GM19193 (cell line): ENCODE measurements around the gene GJE1.

Experiments
- POLR2A ChIP-seq: IDR thresholded peaks from 4 replicates; pipeline ENCODE4 v1.6.1; 2011; ENCODE audit not compliant: insufficient read depth, insufficient read length; ENCODE audit errors: extremely low read depth

The GJE1 gene, protein sequence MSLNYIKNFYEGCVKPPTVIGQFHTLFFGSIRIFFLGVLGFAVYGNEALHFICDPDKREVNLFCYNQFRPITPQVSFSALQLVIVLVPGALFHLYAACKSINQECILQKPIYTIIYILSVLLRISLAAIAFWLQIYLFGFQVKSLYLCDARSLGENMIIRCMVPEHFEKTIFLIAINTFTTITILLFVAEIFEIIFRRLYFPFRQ

DNA sequence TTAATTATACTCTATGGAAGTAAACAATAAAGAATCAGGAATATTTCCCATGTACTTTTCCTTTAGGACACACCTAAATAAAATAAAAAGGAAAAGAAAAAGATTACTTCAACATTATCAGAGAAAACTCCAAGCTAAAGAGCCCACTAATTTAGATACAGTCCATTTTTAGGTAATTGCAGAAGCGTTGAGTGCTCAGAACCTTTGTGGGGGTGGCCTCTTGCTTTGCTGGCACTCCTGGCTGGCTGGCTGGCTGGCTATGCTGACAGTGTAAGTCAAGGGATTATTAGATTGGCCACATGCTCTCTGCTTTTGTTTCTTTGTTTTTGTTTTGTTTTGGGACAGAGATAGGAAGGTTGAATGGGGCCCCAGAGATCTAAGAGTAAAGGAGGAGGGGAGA is at the start of gene GJE1:
TSS of gene GJE1 (plus strand) at position 301 of the 400 bp plus-strand sequence. CDS start 234 bp downstream, outside the sequence.
- TF ChIP-seq POLR2A, result no peak

DNA sequence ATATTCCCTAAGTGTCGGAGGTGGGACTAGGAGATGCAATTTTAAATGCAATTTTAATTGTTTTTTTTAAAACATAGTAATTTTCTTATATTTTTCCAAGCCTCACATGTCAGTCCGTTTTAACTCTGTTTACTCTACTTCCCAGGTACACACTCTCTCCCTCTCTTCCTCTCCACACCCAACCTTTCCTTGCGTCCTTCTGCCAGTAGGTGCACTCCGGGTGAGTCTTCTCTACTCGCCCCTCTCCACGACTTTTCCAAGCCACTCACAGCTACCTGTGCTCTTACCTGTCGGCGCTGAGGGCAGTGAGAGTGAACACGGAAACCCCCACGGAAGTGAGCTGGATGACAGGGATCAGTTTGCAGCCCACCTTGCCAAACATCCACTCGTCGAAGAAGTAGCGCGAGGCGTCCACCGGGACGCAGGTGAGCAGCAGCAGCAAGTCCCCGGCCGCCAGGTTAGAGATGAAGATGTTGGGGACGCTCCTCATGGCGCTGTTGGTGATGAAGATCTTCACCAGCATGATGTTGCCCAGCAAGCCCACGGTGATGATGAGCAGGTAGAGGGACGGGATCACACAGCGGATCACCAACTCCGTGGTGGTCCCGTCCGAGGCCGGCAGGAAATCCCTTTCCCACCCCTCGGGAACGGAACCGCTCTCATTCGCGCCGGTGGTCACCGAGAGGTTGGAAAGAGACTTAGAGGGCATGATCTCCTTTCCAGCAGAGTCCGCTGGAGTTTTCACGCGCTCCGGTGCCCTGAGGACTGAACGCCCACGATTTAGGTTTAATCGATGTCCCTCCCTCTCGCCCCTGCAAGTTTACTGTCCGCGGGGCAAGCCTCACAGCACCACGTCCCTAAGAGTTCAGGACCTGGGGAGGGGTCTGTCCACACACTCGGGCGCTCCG is 44.5 kb upstream of the GJE1 start:
- no peak for TF ChIP-seq POLR2A

DNA sequence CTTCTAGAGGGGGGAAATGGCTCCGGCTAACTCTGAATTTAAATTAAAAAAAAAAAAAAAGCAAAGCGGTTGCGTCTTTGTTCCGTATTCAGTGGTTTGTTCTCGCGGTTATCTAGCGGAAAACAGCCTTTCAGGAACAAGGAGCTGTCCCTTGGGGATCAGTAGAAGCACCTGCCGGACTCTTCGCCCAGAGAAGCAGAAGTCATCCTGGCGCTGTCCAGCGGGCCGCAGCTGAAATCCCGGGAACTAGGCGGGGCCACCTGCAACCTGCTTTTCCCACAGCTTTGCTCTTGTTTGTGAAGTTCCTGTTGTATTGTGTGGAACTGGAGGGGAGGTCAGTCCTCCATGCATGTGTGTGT is 43.9 kb upstream of the GJE1 start:
- TF ChIP-seq POLR2A, result no peak

DNA sequence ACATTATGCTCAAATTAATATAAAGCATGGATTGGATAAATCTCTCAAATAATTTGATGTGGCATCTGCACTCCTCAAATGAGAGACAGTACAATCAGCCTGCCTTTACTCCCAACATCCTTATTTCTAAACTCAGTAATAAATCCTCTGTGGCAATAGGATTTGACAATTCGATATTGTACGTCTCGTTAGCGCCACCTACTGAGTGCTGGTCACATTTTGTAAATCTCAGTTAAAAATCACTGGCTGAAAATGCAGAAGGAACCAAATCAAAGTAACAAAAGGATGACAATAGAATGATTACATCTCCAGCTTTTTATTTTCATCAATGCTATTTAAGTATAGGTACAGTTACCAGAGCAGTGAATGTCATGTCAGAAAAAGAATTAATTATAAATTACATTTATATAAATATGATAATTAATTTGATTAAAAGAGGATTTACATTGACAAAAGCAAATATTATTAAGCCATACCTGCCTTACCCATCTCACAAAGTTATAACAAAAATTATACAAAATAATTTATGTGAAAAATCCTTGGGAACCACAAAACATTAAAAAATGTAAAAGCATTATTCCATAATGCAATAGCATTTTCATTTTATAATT is 20.2 kb upstream of the GJE1 start:
- TF ChIP-seq POLR2A, result no peak

DNA sequence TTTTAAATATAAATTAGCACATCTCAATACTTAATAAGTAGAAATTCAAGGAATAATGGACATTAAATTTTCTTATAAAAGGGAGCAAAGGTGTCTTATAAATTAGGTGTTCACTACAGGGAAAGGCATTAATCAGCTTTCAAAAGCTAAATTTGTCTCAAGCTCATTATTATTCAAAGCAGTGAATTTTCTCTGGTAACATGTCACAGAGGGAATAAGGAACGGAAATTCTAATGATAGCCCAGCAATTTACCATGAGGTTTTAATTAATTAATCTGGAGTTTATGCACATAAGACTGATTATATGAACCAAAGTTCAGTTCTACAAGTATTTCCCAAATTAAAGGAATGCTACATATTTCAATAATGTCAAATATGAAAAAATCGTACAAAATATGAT is 15.4 kb upstream of the GJE1 start:
- TF ChIP-seq POLR2A, result no peak

DNA sequence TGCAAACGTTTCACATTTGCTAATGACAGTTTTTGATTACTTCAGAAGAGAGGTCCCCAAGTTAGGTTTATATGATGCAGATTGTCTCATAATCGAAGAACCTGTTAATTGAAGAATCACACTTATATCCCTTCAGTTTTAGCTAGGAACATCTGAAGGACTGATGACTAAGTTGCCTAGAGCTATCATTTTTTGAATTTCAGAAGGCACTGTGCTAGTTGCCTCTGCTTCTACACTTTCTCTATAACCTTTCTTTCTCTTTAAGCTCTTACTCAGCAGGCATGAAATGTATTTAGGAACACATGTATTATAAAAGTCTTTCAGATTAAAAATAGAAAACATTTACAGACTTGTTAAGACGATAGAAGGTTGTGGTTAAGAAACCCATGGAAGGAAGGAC is 14.4 kb upstream of the GJE1 start:
- TF ChIP-seq POLR2A, result no peak

DNA sequence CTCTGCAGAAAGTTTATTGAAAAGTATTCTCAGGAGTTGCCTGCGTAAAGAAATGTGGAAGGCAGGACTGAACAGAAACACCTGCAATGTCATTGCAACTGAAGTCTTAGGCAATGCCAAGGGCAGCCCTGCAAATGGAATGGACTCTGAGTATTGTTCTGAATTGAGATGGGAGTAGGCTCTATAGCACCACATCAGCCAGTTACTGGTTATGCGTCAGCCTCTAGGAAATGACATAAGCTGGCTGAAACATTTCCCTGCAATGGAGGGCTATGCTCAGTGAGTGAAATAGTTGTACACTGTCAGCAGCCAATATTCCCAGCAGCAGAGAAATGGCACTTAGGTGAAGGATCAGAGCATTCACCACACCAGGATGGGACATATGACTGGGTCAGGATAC is 13.8 kb upstream of the GJE1 start:
- no peak for TF ChIP-seq POLR2A

DNA sequence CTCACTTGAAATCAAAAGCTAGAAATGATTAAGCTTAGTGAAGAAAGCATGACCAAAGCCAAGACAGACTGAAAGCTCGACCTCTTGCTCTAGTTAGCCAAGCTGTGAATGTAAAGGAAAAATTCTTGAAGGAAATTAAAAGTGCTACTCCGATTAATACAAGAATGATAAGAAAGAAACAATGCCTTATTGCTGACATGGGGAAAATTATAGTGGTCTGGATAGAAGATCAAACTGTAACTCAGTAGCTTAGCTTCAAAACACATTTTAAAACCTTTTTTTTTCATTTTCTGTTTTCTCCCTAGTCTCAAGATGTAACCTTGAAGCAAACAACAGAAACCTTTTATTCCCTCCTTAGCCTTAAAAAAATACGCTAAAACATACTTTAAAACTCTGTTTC is 11.4 kb upstream of the GJE1 start:
- TF ChIP-seq POLR2A, result no peak

DNA sequence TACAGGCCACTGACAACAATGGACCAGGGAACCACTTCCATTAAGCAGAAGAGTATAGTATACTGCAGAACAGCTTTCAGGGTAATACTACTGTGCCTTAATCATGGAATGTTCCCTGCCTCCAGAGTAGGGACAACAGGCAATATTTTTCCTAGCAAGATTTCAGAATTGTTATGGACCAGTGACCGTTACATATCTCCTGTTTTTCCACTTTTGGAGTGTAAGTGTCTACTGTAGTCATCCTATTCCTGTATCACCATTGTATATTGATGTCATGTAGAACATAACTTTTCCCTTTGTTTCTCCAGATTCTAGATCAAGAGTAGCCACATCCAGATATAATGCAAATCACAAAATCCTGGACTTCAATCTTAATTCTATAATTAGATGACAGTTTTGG is 1.9 kb upstream of the GJE1 start:
- TF ChIP-seq POLR2A, result no peak

DNA sequence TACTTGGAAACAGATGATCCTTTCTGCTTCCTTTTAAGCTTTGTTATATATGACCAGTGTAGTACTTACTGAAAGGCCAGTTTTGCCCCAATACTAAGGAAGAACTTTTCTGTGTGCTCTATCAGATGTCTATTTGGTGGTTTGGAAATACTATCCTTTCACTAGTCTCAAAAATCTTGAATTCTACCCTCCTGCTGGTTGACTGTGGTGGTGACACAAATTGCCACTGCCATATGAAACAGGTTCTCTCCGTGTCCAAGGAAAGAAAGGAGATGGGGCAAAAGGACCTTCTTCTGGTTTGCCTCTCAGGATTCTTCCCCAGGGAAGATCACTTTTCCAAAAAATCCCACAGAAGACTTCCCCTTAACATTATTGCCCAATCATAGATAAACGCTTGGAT is 6.2 kb downstream of the GJE1 start:
- no peak for TF ChIP-seq POLR2A

DNA sequence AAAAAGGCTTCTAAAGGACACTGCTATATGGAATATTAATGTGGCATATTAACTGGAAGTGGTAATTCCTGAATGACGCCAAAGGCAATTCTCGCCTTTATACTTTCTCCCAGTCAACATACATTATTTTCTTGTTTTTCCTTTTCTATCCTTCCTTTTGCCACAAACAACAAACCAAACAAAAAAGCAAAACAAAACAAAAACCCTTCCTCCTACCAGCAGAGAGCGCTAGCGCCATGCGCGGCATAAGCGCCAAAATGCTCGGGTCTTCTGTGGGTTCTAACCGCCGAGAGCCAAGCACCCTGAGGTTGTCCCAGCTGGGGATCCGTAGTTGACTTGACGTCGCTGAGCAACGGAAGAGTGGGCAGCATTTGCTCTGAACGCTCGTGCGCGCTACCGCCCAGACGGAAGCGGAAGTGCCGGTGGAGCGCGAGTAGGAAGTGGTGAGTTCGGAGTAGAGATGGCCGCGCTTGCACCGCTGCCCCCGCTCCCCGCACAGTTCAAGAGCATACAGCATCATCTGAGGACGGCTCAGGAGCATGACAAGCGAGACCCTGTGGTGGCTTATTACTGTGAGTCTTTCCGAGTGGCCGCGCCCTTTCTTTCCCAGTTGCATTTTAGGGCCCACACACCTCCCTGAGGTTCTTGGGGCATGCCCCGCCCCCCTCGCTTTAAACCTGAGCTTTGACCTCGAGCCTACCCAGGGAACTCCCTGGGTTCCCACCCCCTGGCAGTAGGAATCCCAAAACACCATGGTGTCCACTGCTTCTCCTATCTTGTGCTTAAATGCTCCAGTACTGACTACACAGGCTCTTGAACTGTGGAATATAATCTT is 14.3 kb downstream of the GJE1 start, which contains the start of the genes NMBR and VTA1:
TSS of gene NMBR (minus strand) at position 295 of the 835 bp plus-strand sequence. CDS start 58,464 bp downstream, outside the sequence.
TSS of gene VTA1 (plus strand) at position 436 of the 835 bp plus-strand sequence. CDS start at position 461, 25 bp downstream.
- TF ChIP-seq POLR2A, result peak; percentile 88

DNA sequence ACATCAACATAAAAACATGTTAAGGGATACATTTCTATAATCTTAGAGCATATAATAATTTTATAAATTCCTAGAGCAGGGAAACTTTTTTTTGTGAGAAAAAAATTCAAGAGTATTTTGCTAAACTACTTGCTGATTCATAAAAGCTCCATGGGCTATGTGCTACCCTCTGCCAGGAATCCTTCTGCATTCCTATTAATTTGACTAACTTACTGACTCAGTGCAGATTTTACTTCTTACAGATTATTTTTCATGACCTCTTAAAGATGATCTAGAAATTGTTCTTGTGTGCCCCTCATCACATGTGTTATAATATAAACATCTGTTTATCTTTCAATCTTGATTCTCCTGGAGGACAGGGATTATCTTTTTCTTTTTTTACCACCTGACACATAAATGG is 20.0 kb downstream of the GJE1 start:
- no peak for TF ChIP-seq POLR2A

DNA sequence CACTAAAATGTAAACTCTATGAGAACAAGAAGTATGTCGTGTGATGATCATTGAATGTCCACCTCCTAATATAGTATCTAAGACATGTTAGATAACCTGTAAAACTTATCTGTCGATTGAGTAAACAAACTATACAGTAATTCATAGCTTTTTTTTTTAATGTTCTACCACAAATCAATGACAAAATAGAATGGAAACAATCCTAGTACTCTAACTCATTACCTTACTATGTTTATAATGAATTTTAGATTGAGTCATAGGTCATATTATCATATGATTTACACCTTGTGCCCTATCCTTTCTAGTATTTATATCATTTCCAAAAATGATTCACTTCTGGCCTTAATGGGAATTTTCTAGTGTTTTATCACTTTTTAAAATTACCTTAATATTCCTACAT is 20.5 kb downstream of the GJE1 start:
- TF ChIP-seq POLR2A, result no peak

DNA sequence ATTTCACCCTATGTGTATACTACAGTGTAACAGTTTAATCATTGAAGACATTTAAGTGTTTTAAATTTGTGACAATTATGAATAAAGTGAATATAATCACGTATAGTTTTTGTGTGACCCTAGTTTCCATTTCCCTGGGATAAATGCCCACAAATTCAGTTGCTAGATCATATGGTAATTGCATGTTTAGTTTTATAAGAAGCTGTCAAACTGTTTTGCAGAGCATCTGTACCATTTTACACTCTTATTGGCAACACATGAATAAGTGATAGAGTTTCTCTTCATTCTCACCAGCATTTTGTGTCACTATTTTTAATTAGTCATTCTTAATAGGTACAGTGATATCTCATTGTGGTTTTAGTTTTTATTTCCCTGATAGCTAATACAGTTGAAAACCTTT is 21.6 kb downstream of the GJE1 start:
- no peak for TF ChIP-seq POLR2A

DNA sequence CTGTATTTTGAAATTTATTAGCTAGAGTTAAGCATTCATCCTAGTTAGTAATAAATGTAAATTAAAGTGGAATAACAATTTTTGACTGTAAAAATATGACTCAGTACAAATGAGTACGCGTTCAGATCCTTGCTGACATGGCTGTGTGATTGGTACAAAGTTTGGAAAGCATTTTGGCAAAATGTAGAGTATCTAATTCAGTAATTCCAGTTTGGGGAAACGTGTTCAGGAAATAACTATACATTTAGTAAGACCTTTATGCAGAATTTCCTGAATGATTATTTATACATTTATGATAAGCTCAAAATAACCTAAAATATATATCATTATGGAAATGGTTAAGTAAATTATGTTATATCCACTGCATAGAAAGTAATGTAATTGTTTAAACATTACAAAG is 22.4 kb downstream of the GJE1 start:
- no peak for TF ChIP-seq POLR2A
